ENCODE measurements around the gene IQSEC3. TPM values are rescaled to one million over a fixed set of nuclear protein-coding genes. Genes with fewer than 3 reads are reported as not detected.
A peak's percentile ranks its signal among the peaks of the same experiment; 100 is the strongest.

The IQSEC3 gene
- total RNA-seq, 1 donor from 2014 or later: 2.3 TPM

DNA sequence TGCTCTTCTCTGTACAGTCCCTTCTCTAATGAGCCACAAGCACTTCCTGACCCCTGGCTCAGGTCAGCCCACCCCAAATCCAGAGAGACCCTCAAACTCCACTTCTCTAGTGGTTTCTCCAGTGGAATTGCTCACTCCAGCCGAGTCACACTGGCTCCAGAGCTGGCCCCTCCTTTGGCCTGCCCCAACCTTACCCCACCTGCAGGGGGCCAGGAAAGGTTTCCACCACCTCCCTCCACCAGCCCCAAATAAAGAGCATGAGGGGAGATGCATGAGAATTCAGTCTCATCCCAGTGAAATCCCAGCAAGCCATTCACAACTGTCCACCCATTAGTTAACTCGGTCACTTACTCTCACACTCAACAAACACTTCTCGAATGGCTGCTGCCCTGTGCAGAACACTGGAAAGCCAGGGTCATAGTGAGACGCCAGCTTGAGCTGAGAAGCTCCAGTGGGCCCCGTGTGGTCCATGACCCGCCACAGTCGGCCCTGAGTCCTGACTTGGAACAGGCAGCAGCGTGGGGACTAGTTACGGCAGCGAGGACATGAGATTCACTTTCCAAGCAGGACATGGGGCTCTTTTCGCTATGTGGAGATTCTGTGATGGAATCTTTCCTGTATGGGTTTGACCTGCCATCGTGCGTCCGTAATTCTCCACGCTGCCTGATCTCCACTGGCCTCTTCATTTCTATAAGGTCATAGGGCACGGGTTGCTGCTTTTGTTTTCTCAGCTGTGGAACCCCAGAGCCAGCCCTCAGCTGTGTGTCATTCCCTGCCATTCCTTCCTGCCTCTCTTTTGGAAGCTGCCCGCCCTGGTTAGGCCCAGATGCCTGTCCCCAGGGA is 103.2 kb downstream of the IQSEC3 start:
- intact Hi-C loops (cut with DNase I): no loop called here
- no peak for DNase-seq (ENCODE audit: missing footprints)
- no peak for ATAC-seq

DNA sequence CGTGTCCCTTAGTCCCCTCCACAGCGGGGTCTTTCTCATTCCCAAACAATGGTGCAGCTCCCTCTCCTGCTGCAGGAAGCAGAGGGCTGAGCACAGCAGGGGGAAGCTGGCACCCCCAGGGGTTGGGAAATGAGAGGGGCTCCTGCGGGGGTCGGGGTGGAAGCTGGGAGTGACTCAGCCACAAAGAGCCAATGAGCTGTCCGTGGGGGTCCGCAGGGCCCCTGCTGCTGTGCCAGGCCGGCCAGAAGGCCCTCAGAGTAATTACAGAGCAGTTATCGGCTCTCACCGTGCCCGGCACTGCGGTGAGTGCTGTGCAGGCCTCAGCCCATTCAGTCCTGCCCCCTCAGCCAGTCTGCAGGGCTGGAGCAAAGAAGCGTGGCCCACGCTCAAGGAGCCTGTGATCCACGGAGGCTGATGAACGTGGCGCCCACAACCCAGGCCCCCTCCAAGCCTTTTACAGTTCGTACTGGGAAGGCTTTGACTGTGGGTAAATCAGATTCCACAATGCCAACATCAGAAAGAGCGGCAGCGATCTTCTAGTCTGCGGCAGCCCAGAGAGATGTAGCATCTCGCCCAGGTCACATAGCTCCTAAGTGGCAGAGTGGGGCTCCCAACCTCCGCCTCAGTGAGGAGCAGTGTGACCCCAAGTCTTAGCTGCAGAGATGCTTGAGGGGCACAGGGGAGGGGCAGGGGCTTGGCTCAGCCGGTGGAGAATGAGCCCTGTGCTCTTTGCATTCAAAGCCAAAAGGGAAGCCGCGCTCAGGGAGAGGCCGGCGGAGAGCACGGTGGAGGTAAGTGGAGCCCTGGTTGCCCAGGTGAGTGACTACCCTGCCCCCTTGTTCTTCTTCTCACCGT is 104.0 kb downstream of the IQSEC3 start:
- intact Hi-C loops (cut with DNase I): no loop called here
- DNase-seq (ENCODE audit: missing footprints) (no peak), ATAC-seq (no peak)

DNA sequence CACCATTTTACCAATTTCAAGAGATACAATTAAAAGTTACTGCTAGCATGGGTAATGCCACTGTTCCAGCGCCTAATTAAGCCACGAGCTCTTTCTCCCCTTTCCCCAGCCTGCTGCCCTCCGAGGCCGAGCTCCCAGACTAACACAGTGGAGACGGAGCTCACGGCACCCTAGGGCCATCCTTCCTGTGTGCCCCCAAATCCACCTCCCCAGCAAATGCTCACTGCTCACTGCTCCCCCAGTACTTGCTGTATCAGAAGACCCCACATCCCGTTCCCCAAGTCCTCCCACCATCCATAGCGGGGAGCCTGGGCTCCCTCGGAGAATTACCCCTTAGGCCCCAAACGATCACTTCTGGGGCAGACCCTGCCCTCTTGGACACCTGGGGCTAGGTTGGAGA is 104.7 kb downstream of the IQSEC3 start:
- DNase-seq (ENCODE audit: missing footprints): no peak
- intact Hi-C loops (cut with DNase I): no loop called here
- ATAC-seq: no peak

DNA sequence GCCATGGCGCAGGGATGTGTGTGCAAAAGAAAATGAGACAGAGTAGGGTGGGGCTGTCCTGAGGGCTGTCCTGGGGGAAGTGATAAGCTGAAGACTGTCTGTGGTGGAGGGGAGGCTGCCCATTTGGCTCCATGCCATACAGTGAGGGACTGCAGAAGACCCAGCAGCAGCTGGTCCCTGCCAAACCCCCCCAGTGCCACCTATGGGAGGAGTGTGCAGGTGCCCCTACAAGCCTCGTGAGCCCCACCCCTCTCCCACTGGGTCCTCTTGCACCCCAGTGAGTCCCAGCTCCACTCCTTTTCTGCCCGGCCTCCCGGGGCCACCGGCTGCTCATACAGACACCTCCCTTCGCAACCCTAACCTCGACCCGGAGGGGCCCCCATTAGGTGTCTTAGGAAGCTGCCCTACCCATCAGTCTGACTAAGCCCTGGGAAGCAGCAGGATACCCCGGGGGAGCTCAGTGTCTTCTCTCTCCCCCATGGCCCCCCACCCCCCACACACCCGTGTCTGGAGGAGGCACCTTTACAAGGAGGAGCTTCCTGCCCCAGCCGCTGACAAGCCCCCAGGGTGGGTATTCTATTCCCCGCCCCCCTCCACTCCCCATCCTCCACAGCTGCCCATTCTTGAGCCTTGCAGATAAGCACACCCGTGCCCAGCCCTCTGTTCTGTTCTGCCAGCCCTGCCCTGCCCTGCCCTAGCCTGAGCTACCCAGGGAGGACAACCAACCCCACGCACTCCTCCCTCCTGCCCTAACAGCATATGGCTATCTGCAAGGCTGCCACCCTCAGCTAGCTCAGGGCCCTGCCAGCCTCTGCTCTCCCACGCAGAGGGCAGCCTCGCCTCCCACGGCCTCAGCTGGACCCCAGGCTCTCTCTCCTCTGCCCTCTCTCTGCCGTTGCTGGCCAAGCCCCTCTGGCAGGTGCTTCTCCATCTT is 105.4 kb downstream of the IQSEC3 start:
- DNase-seq (ENCODE audit: missing footprints) (no peak), ATAC-seq (peak; percentile 14)
- intact Hi-C loops (cut with DNase I): no loop called here

DNA sequence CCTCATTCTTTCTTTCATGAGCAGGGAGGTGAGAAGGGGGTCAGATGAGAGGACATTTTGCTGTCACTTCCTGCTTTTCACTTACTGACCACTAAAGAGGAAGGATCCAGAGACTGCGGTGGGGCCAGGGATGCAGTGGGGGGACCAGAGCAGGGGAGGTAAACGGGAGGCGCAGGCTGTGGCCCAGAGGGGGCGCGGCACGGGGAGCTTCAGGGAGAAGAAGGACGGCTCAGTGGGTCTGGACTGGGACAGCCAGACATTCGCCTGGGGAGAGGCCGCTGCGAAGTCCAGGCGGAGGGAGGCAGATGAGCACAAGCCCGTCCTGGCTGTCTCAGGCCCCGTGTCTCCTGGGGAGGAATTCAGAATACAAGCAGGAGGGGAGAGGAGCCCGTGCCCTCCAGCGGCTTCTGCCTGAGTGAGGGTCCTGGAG is 106.2 kb downstream of the IQSEC3 start:
- intact Hi-C loops (cut with DNase I): no loop called here
- ATAC-seq: no peak

DNA sequence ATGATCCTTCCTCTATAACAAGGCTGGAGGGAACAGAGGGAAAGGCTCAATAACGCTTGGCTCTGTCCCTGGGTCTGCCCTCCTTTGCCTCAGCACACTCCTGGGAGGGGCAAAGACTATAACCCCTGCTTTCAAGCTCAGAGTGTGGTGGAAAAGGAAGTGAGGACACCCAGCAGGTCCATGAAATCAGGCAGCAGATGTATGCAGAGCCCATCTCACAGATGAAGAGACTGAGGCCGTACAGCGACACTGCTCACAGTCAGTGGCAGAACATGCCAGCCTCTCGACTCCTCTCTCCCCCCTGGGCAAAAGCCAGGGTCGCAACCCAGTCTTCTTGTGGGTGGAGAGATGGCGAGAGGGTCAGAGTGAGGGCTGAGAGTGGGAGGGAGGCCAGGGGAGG is 107.6 kb downstream of the IQSEC3 start:
- intact Hi-C loops (cut with DNase I): no loop called here
- DNase-seq (ENCODE audit: missing footprints) (no peak), ATAC-seq (no peak)

More for the DNA sequence above, 106.2 kb downstream of the IQSEC3 start:
- DNase-seq (ENCODE audit: missing footprints): no peak

DNA sequence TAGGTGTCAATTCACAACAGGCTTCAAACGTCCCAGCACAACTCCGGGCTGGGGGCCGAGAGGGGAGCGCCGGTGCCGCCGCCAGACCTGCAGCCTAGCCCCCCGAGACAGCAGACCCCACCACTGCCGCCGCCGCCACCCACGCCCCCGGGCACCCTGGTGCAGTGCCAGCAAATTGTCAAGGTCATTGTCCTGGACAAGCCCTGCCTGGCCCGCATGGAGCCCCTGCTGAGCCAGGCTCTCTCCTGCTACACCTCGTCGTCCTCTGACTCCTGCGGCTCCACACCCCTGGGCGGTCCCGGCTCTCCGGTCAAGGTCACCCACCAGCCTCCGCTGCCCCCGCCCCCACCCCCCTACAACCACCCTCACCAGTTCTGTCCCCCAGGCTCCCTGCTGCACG is 108.0 kb downstream of the IQSEC3 start:
- ATAC-seq (no peak), DNase-seq (ENCODE audit: missing footprints) (peak; percentile 46)

DNA sequence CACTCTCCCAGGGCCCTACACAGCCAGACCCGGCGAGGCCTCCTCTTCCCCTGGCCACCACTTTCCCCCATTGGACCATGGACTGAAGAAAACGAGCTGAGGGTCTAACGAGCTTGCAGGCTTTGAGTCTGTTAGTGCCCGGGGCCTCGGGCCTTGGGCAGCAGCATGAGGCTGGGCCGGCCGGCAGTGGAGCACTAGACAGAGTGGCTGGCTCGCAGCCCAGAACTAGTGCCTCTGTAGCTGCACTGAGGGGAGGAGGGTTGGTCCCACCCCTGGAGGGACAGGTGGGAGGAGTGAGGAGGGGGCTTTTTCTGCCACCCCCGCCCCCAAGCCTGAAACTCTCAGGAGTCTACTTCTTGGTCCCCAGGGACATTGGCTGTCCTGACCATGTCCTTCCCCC is 108.7 kb downstream of the IQSEC3 start:
- DNase-seq (ENCODE audit: missing footprints) (peak; percentile 76), ATAC-seq (peak; percentile 56)
- intact Hi-C loops (cut with DNase I): no loop called here

More for the DNA sequence above, 108.0 kb downstream of the IQSEC3 start:
- intact Hi-C loops (cut with DNase I): no loop called here

DNA sequence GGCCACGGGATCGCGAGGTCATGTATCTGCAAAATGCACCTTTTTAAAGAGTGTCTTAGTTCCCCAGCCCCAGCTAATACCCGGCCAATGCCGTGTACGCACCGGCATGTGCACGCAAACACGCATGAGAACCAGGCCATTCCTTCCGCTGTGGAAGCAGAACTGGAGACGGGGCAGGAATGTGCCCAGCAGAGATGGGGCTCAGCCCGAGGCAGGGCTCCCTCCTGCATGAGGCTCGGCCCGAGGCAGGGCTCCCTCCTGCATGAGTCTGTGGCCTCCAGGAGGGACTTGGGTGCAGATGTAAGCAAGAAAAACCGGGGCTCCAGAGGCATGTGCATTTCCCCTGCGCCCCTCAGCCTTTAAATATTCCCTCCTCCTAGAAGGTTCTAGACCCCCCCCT is 109.2 kb downstream of the IQSEC3 start:
- intact Hi-C loops (cut with DNase I): no loop called here
- no peak for ATAC-seq
- peak; percentile 59 for DNase-seq (ENCODE audit: missing footprints)

DNA sequence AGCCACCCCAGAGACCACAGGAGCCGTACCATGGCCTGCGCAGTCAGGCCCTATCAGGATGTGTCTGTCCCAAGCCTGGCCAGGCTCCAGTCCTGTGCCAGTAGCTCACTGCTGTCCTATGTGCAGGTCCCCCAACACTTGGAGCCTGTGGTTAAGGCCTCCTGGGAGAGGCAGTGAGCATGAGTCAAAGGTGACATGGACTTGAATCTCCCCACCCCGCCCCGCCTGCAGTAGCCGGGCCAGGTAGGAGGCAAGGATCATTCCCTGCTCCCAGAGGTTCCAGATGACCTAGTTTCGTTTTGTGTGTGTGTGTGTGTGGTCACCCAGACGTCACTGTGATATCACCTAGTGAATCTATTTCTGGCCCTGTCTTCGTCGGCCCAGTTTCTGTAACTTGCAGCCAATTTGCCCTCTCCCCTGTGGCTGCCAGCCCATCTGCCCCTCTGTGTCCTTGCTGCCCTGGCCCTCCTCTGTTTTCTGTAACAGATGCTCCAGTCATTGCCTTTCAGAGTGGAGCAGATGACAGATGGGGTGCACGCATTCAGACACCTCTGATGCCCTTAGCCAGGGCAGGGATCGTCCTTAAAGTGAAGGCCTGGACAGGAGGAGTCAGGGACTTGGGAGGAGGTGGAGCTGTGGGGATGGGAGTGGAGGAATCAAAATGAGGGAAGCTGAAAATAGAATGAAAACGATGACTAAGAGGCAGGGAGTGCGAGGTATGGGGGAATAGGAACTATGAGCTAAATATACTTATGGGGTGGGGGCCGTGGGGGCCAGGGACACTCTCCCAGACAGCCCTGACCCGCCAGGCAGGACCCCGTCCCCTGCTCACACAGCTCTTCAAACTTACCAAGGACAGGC is 110.0 kb downstream of the IQSEC3 start:
- intact Hi-C loops (cut with DNase I): no loop called here
- ATAC-seq: peak; percentile 32
- DNase-seq (ENCODE audit: missing footprints): peak; percentile 60

DNA sequence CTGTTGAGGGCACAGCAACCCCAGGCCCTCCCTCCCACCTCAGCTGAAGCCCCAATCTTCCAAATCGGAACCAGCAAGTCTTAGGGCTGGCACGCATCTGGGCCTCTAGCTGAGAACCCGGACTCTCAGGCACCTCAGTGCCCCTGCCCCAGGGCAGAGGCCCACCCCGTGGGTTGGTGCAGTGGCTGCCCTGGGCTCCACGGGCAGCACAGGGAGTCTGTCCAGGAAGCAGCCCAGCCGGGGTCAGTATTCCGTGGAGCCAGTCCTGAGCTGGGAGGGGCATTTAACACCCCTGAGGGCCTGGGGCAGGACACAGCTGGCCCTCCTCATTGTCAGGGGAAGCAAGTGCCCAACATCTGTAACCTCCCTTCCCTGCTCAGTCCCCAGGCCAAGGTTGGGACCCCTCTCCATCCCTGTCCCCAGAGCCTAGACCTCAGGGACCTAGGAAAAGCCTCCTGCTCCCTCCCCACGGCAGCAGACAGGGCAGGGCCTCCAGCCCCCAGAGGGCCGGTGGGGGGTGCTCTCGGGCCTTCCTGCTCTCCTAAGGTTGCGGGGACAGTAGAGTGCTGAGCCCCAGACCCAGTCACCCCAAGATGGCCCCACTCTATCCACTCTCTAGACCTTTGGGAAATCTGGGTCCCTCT is 110.9 kb downstream of the IQSEC3 start:
- no peak for ATAC-seq
- intact Hi-C loops (cut with DNase I): no loop called here

DNA sequence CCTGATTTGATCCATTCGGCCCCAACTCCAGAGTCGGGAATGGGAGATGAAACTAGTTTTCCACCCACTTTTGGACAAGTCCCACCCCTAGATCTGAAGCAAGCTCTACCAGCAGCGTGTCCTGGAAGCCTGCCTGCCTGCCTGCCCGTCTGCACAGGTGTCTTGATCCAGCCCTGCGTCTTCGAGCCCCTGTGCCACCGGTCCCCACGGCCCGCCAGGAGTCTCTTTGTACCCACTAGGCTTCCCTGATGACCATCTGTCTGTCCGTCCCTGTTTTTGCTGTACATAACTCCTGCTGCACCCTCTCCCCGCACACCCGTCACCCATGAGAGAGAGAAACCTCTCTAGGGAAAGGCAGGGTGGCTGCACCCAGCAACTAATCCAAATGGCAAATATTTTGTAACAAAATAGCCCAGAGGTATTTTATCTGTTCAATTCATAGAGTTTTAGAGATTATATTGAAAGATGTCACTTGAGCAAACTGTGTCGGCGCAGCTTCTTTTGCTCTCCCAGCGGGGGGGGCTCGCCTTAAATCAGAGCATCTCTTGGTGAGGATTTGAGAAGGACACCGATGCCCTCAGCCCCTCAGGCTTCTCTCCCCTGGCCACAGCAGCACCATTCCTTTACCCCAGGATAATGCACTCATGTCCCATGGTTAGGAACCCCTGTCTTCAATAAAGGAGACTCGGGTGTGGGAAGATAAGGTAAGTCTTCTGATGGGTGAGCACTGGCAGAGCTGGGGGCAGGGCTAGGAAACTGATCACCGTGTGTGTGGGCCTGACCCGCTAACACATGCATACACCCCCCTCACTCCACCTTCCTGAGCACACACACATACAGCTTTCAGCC is 111.6 kb downstream of the IQSEC3 start:
- intact Hi-C loops (cut with DNase I): no loop called here
- ATAC-seq (no peak), DNase-seq (ENCODE audit: missing footprints) (peak; percentile 51)

More for the DNA sequence above, 110.9 kb downstream of the IQSEC3 start:
- DNase-seq (ENCODE audit: missing footprints): peak; percentile 58

DNA sequence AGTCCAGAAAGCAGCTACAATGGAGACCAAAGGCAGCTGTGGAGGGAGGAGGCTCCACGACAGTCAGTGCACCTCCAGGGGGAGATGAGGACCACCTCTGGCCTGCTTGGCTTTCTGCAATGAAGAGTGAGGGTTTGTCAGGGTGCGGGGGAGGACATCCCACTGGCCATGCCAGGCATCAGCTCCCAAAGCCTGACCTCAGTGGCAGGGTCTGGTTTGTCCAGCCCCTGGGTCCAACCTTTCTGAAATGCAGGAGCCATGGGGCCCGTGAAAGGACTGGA is 112.2 kb downstream of the IQSEC3 start:
- ATAC-seq (no peak), DNase-seq (ENCODE audit: missing footprints) (peak; percentile 45)
- intact Hi-C loops (cut with DNase I): no loop called here

DNA sequence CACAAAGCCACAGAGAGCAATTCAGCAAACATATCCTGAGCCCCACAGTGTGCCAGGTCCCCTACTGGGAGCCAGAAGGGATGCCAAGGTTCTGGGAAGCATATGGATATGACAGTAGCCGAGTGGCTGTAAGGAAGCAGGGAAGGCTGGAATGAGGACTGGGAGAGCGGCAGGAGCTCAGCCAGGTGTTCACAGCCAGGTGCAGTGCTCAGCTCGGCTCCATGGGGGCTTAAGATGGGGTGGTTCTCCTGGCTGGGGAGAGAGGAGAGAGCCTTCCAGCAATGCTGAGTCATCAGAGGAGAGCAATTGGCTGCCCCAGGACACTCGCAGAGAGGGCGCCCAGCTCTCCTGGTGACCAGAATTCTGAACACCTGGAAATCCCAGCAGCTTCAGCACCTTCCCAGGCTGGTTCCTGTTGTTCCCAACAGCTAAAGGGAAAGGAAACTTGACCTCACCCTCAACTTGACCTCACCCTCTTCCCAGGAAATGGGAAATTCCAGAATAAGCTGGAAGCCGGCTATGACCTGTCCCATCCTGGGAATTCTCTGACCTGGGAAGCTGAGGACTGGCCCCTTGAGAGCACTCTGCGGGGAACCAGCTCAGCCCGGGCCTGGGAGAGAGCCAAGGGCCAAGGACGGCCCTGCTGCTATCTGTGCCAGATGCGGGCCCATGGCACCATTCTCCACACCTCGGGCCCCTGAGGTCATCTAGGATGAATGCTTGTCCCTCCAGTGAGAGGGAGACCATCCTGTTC is 112.7 kb downstream of the IQSEC3 start:
- peak; percentile 61 for DNase-seq (ENCODE audit: missing footprints)
- ATAC-seq: no peak
- intact Hi-C loops (cut with DNase I): no loop called here

DNA sequence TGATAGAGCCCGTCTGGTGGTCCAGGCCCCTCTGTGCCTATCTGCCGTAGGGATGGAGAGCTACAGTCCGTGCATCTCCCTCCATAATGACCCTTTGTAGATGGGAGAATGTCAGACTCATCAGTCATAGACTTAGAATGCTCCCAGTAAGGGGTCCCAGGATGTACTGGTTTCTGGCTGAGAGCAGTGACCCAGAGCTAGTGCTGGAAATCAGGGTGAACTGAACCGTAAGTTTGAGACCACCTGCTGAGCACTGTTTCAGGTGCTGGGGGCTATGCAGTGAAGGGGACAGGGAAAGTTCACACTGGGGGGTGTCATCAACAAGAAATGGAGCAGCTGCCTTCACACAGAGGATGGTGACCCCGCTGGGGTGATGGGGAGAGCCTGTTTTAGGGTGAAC is 113.3 kb downstream of the IQSEC3 start:
- intact Hi-C loops (cut with DNase I): no loop called here
- peak; percentile 18 for DNase-seq (ENCODE audit: missing footprints)
- ATAC-seq: no peak

DNA sequence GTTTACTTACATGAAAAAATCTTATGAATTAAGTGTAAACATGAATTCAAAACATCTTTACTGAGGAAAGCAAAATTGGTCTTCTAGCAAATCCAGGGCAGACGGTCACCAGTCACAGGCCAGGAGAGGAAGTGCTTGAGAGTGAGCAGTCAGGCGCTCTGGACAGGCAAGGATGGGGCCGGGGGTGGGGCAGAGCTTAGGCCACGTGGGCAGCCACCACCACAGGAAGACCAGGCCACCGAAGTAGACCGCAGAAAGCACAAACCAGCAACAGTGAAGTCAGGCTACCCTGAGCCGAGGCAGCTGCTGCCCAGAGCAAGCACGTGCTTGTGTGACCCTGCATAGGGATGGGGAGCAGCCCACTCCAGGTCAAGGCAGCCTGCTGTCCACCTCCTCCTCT is 113.9 kb downstream of the IQSEC3 start:
- DNase-seq (ENCODE audit: missing footprints) (peak; percentile 67), ATAC-seq (peak; percentile 43)
- intact Hi-C loops (cut with DNase I): no loop called here
